H9 (cell line): ENCODE measurements around the gene CD2BP2. TPM values are rescaled to one million over a fixed set of nuclear protein-coding genes. Genes with fewer than 3 reads are reported as not detected.
"Not testable (repeated sequence)": the region's sequence is repeated elsewhere in the genome, so short reads cannot be mapped to it uniquely, and the experiment has no call there.

Experiments used
- DNase-seq: peaks from one replicate; pipeline ENCODE4 v3.0.0-alpha.2; 2017
- H2AFZ ChIP-seq: one replicate; pipeline ENCODE4 v1.6.1; 2013; ENCODE audit warnings: mild to moderate bottlenecking, low read length, control low read depth, moderate library complexity
- H2AK5ac ChIP-seq: 2 replicates; pipeline ENCODE4 v1.6.1; 2013; ENCODE audit warnings: low read length, control low read depth, mixed read lengths; ENCODE audit not compliant: insufficient read length
- H2BK120ac ChIP-seq: one replicate; pipeline ENCODE4 v1.6.1; 2013; ENCODE audit warnings: low read depth, mild to moderate bottlenecking, low read length, control low read depth, inconsistent platforms; ENCODE audit not compliant: poor library complexity, severe bottlenecking
- H2BK12ac ChIP-seq: 2 replicates; pipeline ENCODE4 v1.6.1; 2013; ENCODE audit warnings: low read length, control low read depth, mixed read lengths, low read depth; ENCODE audit not compliant: insufficient read length
- H2BK15ac ChIP-seq: 2 replicates; pipeline ENCODE4 v1.6.1; 2013; ENCODE audit warnings: low read depth, low read length, control low read depth
- H2BK20ac ChIP-seq: one replicate; pipeline ENCODE4 v1.6.1; 2013; ENCODE audit warnings: low read depth, mild to moderate bottlenecking, low read length, control low read depth, inconsistent platforms; ENCODE audit not compliant: poor library complexity, severe bottlenecking
- H2BK5ac ChIP-seq: 2 replicates; pipeline ENCODE4 v1.6.1; 2013; ENCODE audit warnings: low read length, control low read depth, mixed read lengths; ENCODE audit not compliant: insufficient read length
- H3K14ac ChIP-seq: 2 replicates; pipeline ENCODE4 v1.6.1; 2013; ENCODE audit warnings: low read length, control low read depth; ENCODE audit not compliant: insufficient read depth
- H3K18ac ChIP-seq: 2 replicates; pipeline ENCODE4 v1.6.1; 2013; ENCODE audit warnings: low read depth, mild to moderate bottlenecking, mixed read lengths, low read length, control low read depth; ENCODE audit not compliant: insufficient read length
- H3K23ac ChIP-seq: 2 replicates; pipeline ENCODE4 v1.6.1; 2013; ENCODE audit warnings: low read length, control low read depth, mixed read lengths, low read depth; ENCODE audit not compliant: insufficient read length
- H3K23me2 ChIP-seq: 2 replicates; pipeline ENCODE4 v1.6.1; 2013; ENCODE audit warnings: low read depth, mild to moderate bottlenecking, mixed read lengths, low read length, control low read depth; ENCODE audit not compliant: insufficient read length, poor library complexity, severe bottlenecking
- H3K27ac ChIP-seq: 2 replicates; pipeline ENCODE4 v1.5.1; 2013; ENCODE audit warnings: low read length, control low read depth, mixed read lengths, low read depth; ENCODE audit not compliant: insufficient read length
- H3K27me3 ChIP-seq: 2 replicates; pipeline ENCODE4 v1.6.1; 2013; ENCODE audit warnings: low read length, control low read depth, inconsistent platforms; ENCODE audit not compliant: insufficient read depth
- H3K4ac ChIP-seq: 2 replicates; pipeline ENCODE4 v1.6.1; 2013; ENCODE audit warnings: low read depth, mild to moderate bottlenecking, control low read depth, inconsistent platforms, low read length, moderate library complexity
- H3K4me1 ChIP-seq: 2 replicates; pipeline ENCODE4 v1.6.1; 2013; ENCODE audit warnings: low read length, control low read depth, inconsistent platforms; ENCODE audit not compliant: insufficient read depth
- H3K4me2 ChIP-seq: 2 replicates; pipeline ENCODE4 v1.6.1; 2013; ENCODE audit warnings: low read length, control low read depth, mixed read lengths; ENCODE audit not compliant: insufficient read length, insufficient read depth
- H3K56ac ChIP-seq: 2 replicates; pipeline ENCODE4 v1.6.1; 2013; ENCODE audit warnings: low read depth, mild to moderate bottlenecking, mixed read lengths, low read length, control low read depth; ENCODE audit not compliant: insufficient read length
- H3K79me1 ChIP-seq: 2 replicates; pipeline ENCODE4 v1.6.1; 2013; ENCODE audit warnings: low read depth, mild to moderate bottlenecking, moderate library complexity, low read length, control low read depth, inconsistent platforms; ENCODE audit not compliant: insufficient read depth, poor library complexity, severe bottlenecking
- H3K79me2 ChIP-seq: 2 replicates; pipeline ENCODE4 v1.6.1; 2013; ENCODE audit warnings: low read length, control low read depth, inconsistent platforms; ENCODE audit not compliant: insufficient read depth
- H3K9ac ChIP-seq: 2 replicates; pipeline ENCODE4 v1.6.1; 2013; ENCODE audit warnings: low read length, control low read depth, mixed read lengths; ENCODE audit not compliant: insufficient read length; ENCODE audit errors: extremely low read depth
- H3K9me3 ChIP-seq: one replicate; pipeline ENCODE4 v1.6.1; 2013; ENCODE audit warnings: low read depth, low read length, inconsistent platforms; ENCODE audit not compliant: control insufficient read depth
- H3T11ph ChIP-seq: one replicate; pipeline ENCODE4 v1.6.1; 2013; ENCODE audit warnings: mild to moderate bottlenecking, low read length, control low read depth, inconsistent platforms
- H4K20me1 ChIP-seq: one replicate; pipeline ENCODE4 v1.6.1; 2013; ENCODE audit not compliant: control insufficient read depth, insufficient read length, insufficient read depth
- H4K5ac ChIP-seq: 2 replicates; pipeline ENCODE4 v1.6.1; 2013; ENCODE audit warnings: low read depth, mild to moderate bottlenecking, mixed read lengths, low read length, control low read depth; ENCODE audit not compliant: insufficient read length
- H4K8ac ChIP-seq: replicated peaks from 2 replicates; pipeline ENCODE4 v1.6.1; 2013; ENCODE audit warnings: low read length, control low read depth, mixed read lengths, low read depth; ENCODE audit not compliant: insufficient read length
- H4K91ac ChIP-seq: 2 replicates; pipeline ENCODE4 v1.6.1; 2013; ENCODE audit warnings: low read depth, mild to moderate bottlenecking, moderate library complexity, mixed read lengths, low read length, control low read depth; ENCODE audit not compliant: insufficient read length
- H3K27ac Mint-ChIP-seq, 3 experiments: 2 replicates in 2 of 3; 3 replicates in 1 of 3; pipeline ENCODE4 v1.8.0; 2020 to 2021; ENCODE audit warnings: mixed read lengths in 3 of 3, mild to moderate bottlenecking in 1 of 3, moderate library complexity in 1 of 3
- H3K27me3 Mint-ChIP-seq: 2 replicates; pipeline ENCODE4 v1.8.0; 2021; ENCODE audit warnings: low read depth, mild to moderate bottlenecking, moderate library complexity, mixed read lengths
- H3K36me3 Mint-ChIP-seq, 3 experiments: 2 replicates in 2 of 3; 3 replicates in 1 of 3; pipeline ENCODE4 v1.8.0; 2020 to 2021; ENCODE audit warnings: low read depth in 3 of 3, mixed read lengths in 3 of 3; ENCODE audit not compliant: insufficient read depth in 1 of 3
- H3K4me1 Mint-ChIP-seq, 2 experiments: 2 replicates each; pipeline ENCODE4 v1.8.0; 2020; ENCODE audit warnings: mixed read lengths in 2 of 2
- H3K4me3 Mint-ChIP-seq, 2 experiments: 2 replicates in 1 of 2; 3 replicates in 1 of 2; pipeline ENCODE4 v1.8.0; 2020 to 2021; ENCODE audit warnings: mild to moderate bottlenecking in 2 of 2, mixed read lengths in 2 of 2, moderate library complexity in 1 of 2
- H3K9me3 Mint-ChIP-seq, 2 experiments: 2 replicates in 1 of 2; 3 replicates in 1 of 2; pipeline ENCODE4 v1.8.0; 2020; ENCODE audit warnings: mild to moderate bottlenecking in 2 of 2, mixed read lengths in 2 of 2, moderate library complexity in 1 of 2
- WGBS: extraction: QIAGEN DNeasy Blood & Tissue Kit; methylation state at CpG from one replicate; pipeline ENCODE4 v1.1.7; 2013; ENCODE audit warnings: missing lambda C conversion rate, low lambda C conversion rate, mixed read lengths; ENCODE audit not compliant: insufficient read length; ENCODE audit errors: extremely low coverage; 5-methylcytosine and 5-hydroxymethylcytosine counted together
- total RNA-seq: library from RNA; stranded (reverse); gene quantifications from 2 replicates; pipeline ENCODE4 v1.2.1, GENCODE V29; 2021
- TF ChIP-seq, protein P1 (sequence below): fragments of 200-600 bp; sonication (generic); conservative IDR thresholded peaks from 3 replicates; pipeline ENCODE4 v1.8.0; 2021; ENCODE audit warnings: antibody characterized with exemption, mild to moderate bottlenecking

The CD2BP2 gene
- total RNA-seq, 1 experiment from 2014 or later, result 90.1 TPM

DNA sequence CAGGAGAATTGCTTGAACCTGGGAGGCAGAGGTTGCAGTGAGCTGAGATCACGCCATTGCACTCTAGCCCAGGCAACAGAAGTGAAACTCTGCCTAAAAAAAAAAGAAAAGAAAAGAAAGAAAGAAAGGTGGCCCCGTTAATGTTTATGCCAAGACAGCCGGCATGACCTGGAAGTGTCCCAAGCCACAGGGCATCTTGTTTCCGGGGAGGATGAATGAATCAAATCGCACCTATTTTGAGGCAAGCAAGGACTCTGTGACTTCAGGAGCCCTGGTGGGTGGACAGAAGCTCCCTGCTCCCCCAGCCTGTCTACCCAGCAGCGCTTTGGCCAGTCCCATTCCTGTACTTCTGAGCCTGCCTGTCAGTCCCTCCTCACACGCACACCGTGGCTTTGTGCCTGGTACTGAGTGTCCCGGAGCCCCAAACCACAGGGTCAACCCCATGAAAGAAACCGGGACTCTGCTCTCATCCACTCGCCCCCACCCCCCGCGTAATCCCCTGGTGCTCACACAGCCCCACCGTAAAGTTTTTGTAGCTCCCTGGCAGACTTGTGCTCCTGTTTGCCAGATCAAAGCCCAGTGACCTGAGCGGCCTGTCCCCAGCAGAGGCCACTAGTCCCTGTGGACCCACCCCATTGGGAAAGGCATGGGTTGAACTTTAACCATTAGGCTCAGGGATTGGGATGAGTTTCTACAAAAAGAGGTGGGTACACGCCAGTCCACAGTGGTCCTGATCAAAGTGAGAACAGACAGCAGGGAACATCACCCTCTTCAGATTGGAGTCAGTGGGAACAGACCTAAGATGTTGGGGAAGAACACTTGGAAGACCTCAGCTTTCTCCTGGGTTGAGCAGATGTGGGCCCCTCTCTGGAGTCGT is 19.3 kb downstream of the CD2BP2 start:
- Mint-ChIP-seq H3K27ac (peak overlapping the region in 1 of 3 experiments; percentile 52; a peak in 1 of 7 replicates), H3K36me3 (peaks cover 0 to 4% (median 2%) of the 10 kb centered on the region in 3 experiments; a peak in 3 of 7 replicates), H3K9me3 (peaks cover 2 to 3% of the 10 kb centered on the region in 2 experiments; a peak in 4 of 5 replicates), H3K4me1 (peaks cover 8 to 16% of the 10 kb centered on the region in 2 experiments), H3K27me3 (no peaks in the 10 kb centered on the region), H3K4me3 (peak overlapping the region; percentile 76 to 90)
- H3K56ac ChIP-seq, result no peak overlapping the region
- no peaks in the 10 kb centered on the region for H4K20me1 ChIP-seq
- H3K23me2 ChIP-seq, result no peaks in the 10 kb centered on the region
- H3K18ac ChIP-seq, result no peak overlapping the region
- H3K14ac ChIP-seq, result no peak overlapping the region
- no peak overlapping the region for H2BK20ac ChIP-seq
- H3T11ph ChIP-seq, result no peak overlapping the region
- H3K4me1 ChIP-seq, result no peaks in the 10 kb centered on the region; the same call in 1 of the 2 replicates
- no peak overlapping the region for H4K5ac ChIP-seq
- H2BK120ac ChIP-seq, result no peak overlapping the region
- no CpG with 5 or more reads among the region's 17 CpGs for WGBS
- no peak overlapping the region for H3K4ac ChIP-seq
- H3K9ac ChIP-seq, result no peak overlapping the region
- H2AFZ ChIP-seq, result no peak overlapping the region
- H3K79me1 ChIP-seq, result no peaks in the 10 kb centered on the region
- H3K27me3 ChIP-seq, result no peaks in the 10 kb centered on the region
- peak overlapping the region; percentile 25 for H3K4me2 ChIP-seq
- no peak overlapping the region for H2BK5ac ChIP-seq
- H3K79me2 ChIP-seq, result no peaks in the 10 kb centered on the region; the same call in 1 of the 2 replicates
- no peak overlapping the region for H4K8ac ChIP-seq
- DNase-seq, result peak; percentile 31
- TF ChIP-seq, protein P1, sequence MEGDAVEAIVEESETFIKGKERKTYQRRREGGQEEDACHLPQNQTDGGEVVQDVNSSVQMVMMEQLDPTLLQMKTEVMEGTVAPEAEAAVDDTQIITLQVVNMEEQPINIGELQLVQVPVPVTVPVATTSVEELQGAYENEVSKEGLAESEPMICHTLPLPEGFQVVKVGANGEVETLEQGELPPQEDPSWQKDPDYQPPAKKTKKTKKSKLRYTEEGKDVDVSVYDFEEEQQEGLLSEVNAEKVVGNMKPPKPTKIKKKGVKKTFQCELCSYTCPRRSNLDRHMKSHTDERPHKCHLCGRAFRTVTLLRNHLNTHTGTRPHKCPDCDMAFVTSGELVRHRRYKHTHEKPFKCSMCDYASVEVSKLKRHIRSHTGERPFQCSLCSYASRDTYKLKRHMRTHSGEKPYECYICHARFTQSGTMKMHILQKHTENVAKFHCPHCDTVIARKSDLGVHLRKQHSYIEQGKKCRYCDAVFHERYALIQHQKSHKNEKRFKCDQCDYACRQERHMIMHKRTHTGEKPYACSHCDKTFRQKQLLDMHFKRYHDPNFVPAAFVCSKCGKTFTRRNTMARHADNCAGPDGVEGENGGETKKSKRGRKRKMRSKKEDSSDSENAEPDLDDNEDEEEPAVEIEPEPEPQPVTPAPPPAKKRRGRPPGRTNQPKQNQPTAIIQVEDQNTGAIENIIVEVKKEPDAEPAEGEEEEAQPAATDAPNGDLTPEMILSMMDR, result no peak
- no peak overlapping the region for H2AK5ac ChIP-seq
- no peaks in the 10 kb centered on the region for H3K9me3 ChIP-seq
- no peak overlapping the region for H2BK12ac ChIP-seq
- no peak overlapping the region for H2BK15ac ChIP-seq
- no peak overlapping the region for H3K23ac ChIP-seq
- H3K27ac ChIP-seq, result no peak overlapping the region
- no peak overlapping the region for H4K91ac ChIP-seq

DNA sequence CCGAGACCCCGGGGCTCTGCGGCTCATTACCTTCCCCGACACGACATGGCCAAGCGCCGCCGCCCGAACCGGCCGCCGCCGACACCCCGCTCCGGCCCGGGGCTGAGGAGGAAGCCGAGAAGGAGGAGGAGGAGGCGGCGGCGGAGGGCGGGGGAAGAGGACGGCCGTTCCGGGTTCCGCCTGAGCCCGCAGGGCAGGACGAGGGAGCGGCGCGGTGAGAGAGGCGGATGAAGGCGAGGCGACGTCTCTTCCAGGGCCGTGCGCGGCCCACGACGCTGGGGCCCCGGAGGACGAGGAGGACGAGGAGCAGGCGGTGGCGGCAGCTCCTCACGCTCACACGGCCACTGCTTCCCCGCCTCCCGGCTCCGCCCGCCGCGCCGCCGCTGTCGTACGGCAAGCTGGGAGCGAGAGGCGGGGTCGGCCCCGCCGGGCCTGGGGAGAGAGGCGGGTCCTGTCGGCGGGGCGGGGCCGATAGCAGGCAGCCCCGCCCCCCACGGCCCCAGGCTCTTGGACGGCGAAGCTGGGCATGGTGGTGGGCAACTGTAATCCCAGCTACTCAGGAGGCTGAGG is 20.0 kb downstream of the CD2BP2 start:
- not testable (repeated sequence) for H4K5ac ChIP-seq, H3K4me1 ChIP-seq, H4K20me1 ChIP-seq, H2BK20ac ChIP-seq, H2BK12ac ChIP-seq, H3K9me3 ChIP-seq, H3T11ph ChIP-seq, H3K36me3 Mint-ChIP-seq, H3K4ac ChIP-seq, H4K8ac ChIP-seq, H3K9me3 Mint-ChIP-seq, H3K79me1 ChIP-seq, H2BK15ac ChIP-seq, H2BK120ac ChIP-seq, H2AK5ac ChIP-seq, H3K18ac ChIP-seq, H3K27me3 Mint-ChIP-seq, H3K56ac ChIP-seq, H3K27me3 ChIP-seq, H2AFZ ChIP-seq, H3K79me2 ChIP-seq, H3K23ac ChIP-seq, H2BK5ac ChIP-seq, H3K23me2 ChIP-seq, H4K91ac ChIP-seq
- peak overlapping the region; percentile 42 for H3K9ac ChIP-seq
- H3K14ac ChIP-seq, result 0 out of 2 replicates have a peak overlapping the region, but pooled peaks have one; percentile 58
- Mint-ChIP-seq H3K27ac (peak overlapping the region in 2 of 3 experiments; percentile 11 to 85; a peak in 3 of 7 replicates), H3K4me3 (peak overlapping the region; percentile 82 to 90), H3K4me1 (peaks cover 8 to 14% of the 10 kb centered on the region in 2 experiments)
- peak overlapping the region; percentile 6 for H3K27ac ChIP-seq
- peak; percentile 85 for DNase-seq
- no CpG with 5 or more reads among the region's 70 CpGs for WGBS
- peak overlapping the region; percentile 25 for H3K4me2 ChIP-seq
